Duodenal mucosa (tissue), 2 donors: ENCODE measurements around the gene OLA1.
"Not testable (repeated sequence)": the region's sequence is repeated elsewhere in the genome, so short reads cannot be mapped to it uniquely, and the experiment has no call there.

Experiments used
- H3K27ac ChIP-seq: one replicate; pipeline ENCODE4 v1.7.0; 2013; ENCODE audit warnings: low read depth, low read length
- H3K27me3 ChIP-seq, 2 donors: one replicate each; pipeline ENCODE4 v1.7.0; 2013; ENCODE audit warnings: low read length in 2 of 2, control low read depth in 1 of 2; ENCODE audit not compliant: insufficient read depth in 2 of 2, control insufficient read depth in 1 of 2
- H3K36me3 ChIP-seq, 2 donors: one replicate each; pipeline ENCODE4 v1.7.0; 2013; ENCODE audit warnings: low read length in 2 of 2, control low read depth in 1 of 2; ENCODE audit not compliant: insufficient read depth in 2 of 2, control insufficient read depth in 1 of 2
- H3K4me1 ChIP-seq, 2 donors: one replicate each; pipeline ENCODE4 v1.7.0; 2013; ENCODE audit warnings: low read length in 2 of 2, control low read depth in 1 of 2; ENCODE audit not compliant: insufficient read depth in 2 of 2, control insufficient read depth in 1 of 2
- H3K4me3 ChIP-seq, 2 donors: one replicate each; pipeline ENCODE4 v1.7.0; 2013; ENCODE audit warnings: low read length in 2 of 2, low read depth in 1 of 2
- H3K9ac ChIP-seq, 2 donors: one replicate each; pipeline ENCODE4 v1.7.0; 2013; ENCODE audit warnings: low read length in 2 of 2, low read depth in 1 of 2
- H3K9me3 ChIP-seq, 2 donors: one replicate each; pipeline ENCODE4 v1.7.0; 2013; ENCODE audit warnings: low read length in 2 of 2, control low read depth in 1 of 2; ENCODE audit not compliant: control insufficient read depth in 1 of 2

OLA1 gene

GRCh38 chr2:174254267-174254666 is 5.9 kb upstream of the OLA1 start:
- no peaks in the 10 kb centered on the region for H3K36me3 ChIP-seq
- no peaks in the 10 kb centered on the region for H3K9me3 ChIP-seq
- no peak overlapping the region for H3K4me3 ChIP-seq
- H3K27me3 ChIP-seq, result no peaks in the 10 kb centered on the region
- H3K27ac ChIP-seq, result no peak overlapping the region
- no peaks in the 10 kb centered on the region for H3K4me1 ChIP-seq
- H3K9ac ChIP-seq, result no peak overlapping the region

- peaks cover 12 to 15% of the 10 kb centered on the region in 2 donors for H3K4me1 ChIP-seq
- H3K9ac ChIP-seq, result peak overlapping the region; percentile 67 to 81
- H3K36me3 ChIP-seq, result peaks cover 0 to 5% of the 10 kb centered on the region in 2 donors
- no peaks in the 10 kb centered on the region for H3K27me3 ChIP-seq
- peak overlapping the region; percentile 66 to 85 for H3K4me3 ChIP-seq
- H3K9me3 ChIP-seq, result no peaks in the 10 kb centered on the region
- no peak overlapping the region for H3K27ac ChIP-seq
Observed at GRCh38 chr2:174248998-174249592, 763 bp upstream of the OLA1 start.

GRCh38 chr2:174247474-174248186 is 702 bp downstream of the OLA1 start:
- H3K9me3 ChIP-seq, result no peaks in the 10 kb centered on the region
- H3K9ac ChIP-seq, result peak overlapping the region; percentile 67 to 69
- peaks cover 0 to 5% of the 10 kb centered on the region in 2 donors for H3K36me3 ChIP-seq
- peak overlapping the region; percentile 52 for H3K27ac ChIP-seq
- peaks cover 12 to 15% of the 10 kb centered on the region in 2 donors for H3K4me1 ChIP-seq
- H3K4me3 ChIP-seq, result peak overlapping the region; percentile 81 to 85
- no peaks in the 10 kb centered on the region for H3K27me3 ChIP-seq

GRCh38 chr2:174246944-174247381 is 1.4 kb downstream of the OLA1 start:
- Histone ChIP-seq H3K36me3 (peaks cover 0 to 8% of the 10 kb centered on the region in 2 donors), H3K9me3 (no peaks in the 10 kb centered on the region), H3K9ac (no peak overlapping the region), H3K4me1 (peaks cover 12 to 15% of the 10 kb centered on the region in 2 donors), H3K4me3 (no peak overlapping the region), H3K27me3 (no peaks in the 10 kb centered on the region), H3K27ac (no peak overlapping the region)

GRCh38 chr2:174245628-174246027 is 2.7 kb downstream of the OLA1 start:
- not testable (repeated sequence) for H3K4me3 ChIP-seq, H3K9ac ChIP-seq, H3K27me3 ChIP-seq, H3K27ac ChIP-seq, H3K9me3 ChIP-seq, H3K36me3 ChIP-seq
- H3K4me1 ChIP-seq, result peaks cover 12 to 15% of the 10 kb centered on the region in 2 donors

GRCh38 chr2:174245065-174245464 is 3.3 kb downstream of the OLA1 start:
- no peak overlapping the region for H3K4me3 ChIP-seq
- peaks cover 12 to 15% of the 10 kb centered on the region in 2 donors for H3K4me1 ChIP-seq
- H3K27ac ChIP-seq, result no peak overlapping the region
- no peak overlapping the region for H3K9ac ChIP-seq
- no peaks in the 10 kb centered on the region for H3K9me3 ChIP-seq
- peaks cover 0 to 8% of the 10 kb centered on the region in 2 donors for H3K36me3 ChIP-seq
- H3K27me3 ChIP-seq, result no peaks in the 10 kb centered on the region

- peaks cover 8 to 13% of the 10 kb centered on the region in 2 donors for H3K4me1 ChIP-seq
- no peak overlapping the region for H3K27ac ChIP-seq
- H3K9ac ChIP-seq, result no peak overlapping the region
- H3K4me3 ChIP-seq, result no peak overlapping the region
- H3K9me3 ChIP-seq, result no peaks in the 10 kb centered on the region
- peaks cover 0 to 8% of the 10 kb centered on the region in 2 donors for H3K36me3 ChIP-seq
- H3K27me3 ChIP-seq, result no peaks in the 10 kb centered on the region
Observed at GRCh38 chr2:174243812-174244211, 4.5 kb downstream of the OLA1 start.

GRCh38 chr2:174240097-174240496 is 8.2 kb downstream of the OLA1 start:
- no peak overlapping the region for H3K9ac ChIP-seq
- H3K27ac ChIP-seq, result no peak overlapping the region
- no peaks in the 10 kb centered on the region for H3K27me3 ChIP-seq
- H3K4me1 ChIP-seq, result no peaks in the 10 kb centered on the region
- no peak overlapping the region for H3K4me3 ChIP-seq
- H3K9me3 ChIP-seq, result no peaks in the 10 kb centered on the region
- H3K36me3 ChIP-seq, result peaks cover 0 to 5% of the 10 kb centered on the region in 2 donors

GRCh38 chr2:174236429-174236828 is 11.9 kb downstream of the OLA1 start:
- no peaks in the 10 kb centered on the region for H3K27me3 ChIP-seq

GRCh38 chr2:174235680-174236079 is 12.7 kb downstream of the OLA1 start:
- H3K27me3 ChIP-seq, result no peaks in the 10 kb centered on the region
- H3K9ac ChIP-seq, result no peak overlapping the region
- H3K36me3 ChIP-seq, result no peaks in the 10 kb centered on the region
- no peaks in the 10 kb centered on the region for H3K4me1 ChIP-seq
- no peak overlapping the region for H3K4me3 ChIP-seq
- H3K9me3 ChIP-seq, result no peaks in the 10 kb centered on the region
- H3K27ac ChIP-seq, result no peak overlapping the region

More at GRCh38 chr2:174236429-174236828, 11.9 kb downstream of the OLA1 start:
- H3K27ac ChIP-seq, result no peak overlapping the region
- H3K36me3 ChIP-seq, result no peaks in the 10 kb centered on the region
- no peak overlapping the region for H3K4me3 ChIP-seq
- H3K9ac ChIP-seq, result no peak overlapping the region
- no peaks in the 10 kb centered on the region for H3K4me1 ChIP-seq
- H3K9me3 ChIP-seq, result no peaks in the 10 kb centered on the region
